Large intestine (tissue), 3 donors: ENCODE data around the gene MBTPS1. TPM values are rescaled to one million over a fixed set of nuclear protein-coding genes. Genes with fewer than 3 reads are reported as not detected.

Experiments
- DNase-seq, 2 donors: peaks; one replicate each; pipeline versions ENCODE4 v3.0.0 to v3.0.0-alpha.2; 2013
- H3K27ac ChIP-seq: one replicate; pipeline ENCODE4 v1.5.1; 2013; ENCODE audit warnings: low read length
- H3K27me3 ChIP-seq: 2 replicates; pipeline ENCODE4 v1.6.1; 2013; ENCODE audit warnings: low read length; ENCODE audit not compliant: control insufficient read depth, insufficient read depth
- H3K36me3 ChIP-seq: 2 replicates; pipeline ENCODE4 v1.6.1; 2013; ENCODE audit warnings: low read length; ENCODE audit not compliant: control insufficient read depth, insufficient read depth
- H3K4me1 ChIP-seq: one replicate; pipeline ENCODE4 v1.6.1; 2013; ENCODE audit warnings: low read length; ENCODE audit not compliant: control insufficient read depth, insufficient read depth
- H3K4me3 ChIP-seq: one replicate; pipeline ENCODE4 v1.5.1; 2013; ENCODE audit warnings: low read length
- H3K9me3 ChIP-seq: one replicate; pipeline ENCODE4 v1.6.1; 2013; ENCODE audit warnings: mild to moderate bottlenecking, low read depth, low read length, moderate library complexity; ENCODE audit not compliant: control insufficient read depth
- WGBS: methylation state at CpG from one replicate; pipeline ENCODE4 v1.1.5; 2013; ENCODE audit warnings: low lambda C conversion rate; ENCODE audit not compliant: insufficient coverage; 5-methylcytosine and 5-hydroxymethylcytosine counted together
- polyA plus RNA-seq: library from polyadenylated mRNA; unstranded; fragments of 120-200 nt; gene quantifications from one replicate; pipeline ENCODE4 v1.2.1, GENCODE V29; 2013

Gene MBTPS1
- polyA plus RNA-seq, 1 donor: 67.7 TPM

GRCh38 chr16:84055366-84055765 lies 61.4 kb downstream of the MBTPS1 start:
- no peaks in the 10 kb centered on the region for H3K9me3 ChIP-seq
- no peaks in the 10 kb centered on the region for H3K27me3 ChIP-seq
- H3K4me1 ChIP-seq: no peaks in the 10 kb centered on the region
- H3K36me3 ChIP-seq: peaks cover 85% of the 10 kb centered on the region
- no peak overlapping the region for H3K27ac ChIP-seq
- no peak for DNase-seq
- no peak overlapping the region for H3K4me3 ChIP-seq
- WGBS: no CpG with 5 or more reads among the region's 5 CpGs

GRCh38 chr16:84054916-84055315 lies 61.8 kb downstream of the MBTPS1 start:
- no peak overlapping the region for H3K27ac ChIP-seq

GRCh38 chr16:84054271-84054670 lies 62.5 kb downstream of the MBTPS1 start:
- DNase-seq: no peak
- H3K4me1 ChIP-seq: no peaks in the 10 kb centered on the region
- no peaks in the 10 kb centered on the region for H3K27me3 ChIP-seq
- WGBS: no CpG with 5 or more reads among the region's 16 CpGs
- peaks cover 84% of the 10 kb centered on the region for H3K36me3 ChIP-seq
- no peak overlapping the region for H3K27ac ChIP-seq
- no peak overlapping the region for H3K4me3 ChIP-seq
- no peaks in the 10 kb centered on the region for H3K9me3 ChIP-seq

More at GRCh38 chr16:84054916-84055315, 61.8 kb downstream of the MBTPS1 start:
- DNase-seq: no peak
- Histone ChIP-seq H3K4me3 (no peak overlapping the region), H3K36me3 (peaks cover 85% of the 10 kb centered on the region), H3K4me1 (no peaks in the 10 kb centered on the region), H3K9me3 (no peaks in the 10 kb centered on the region), H3K27me3 (no peaks in the 10 kb centered on the region)
- WGBS: no CpG with 5 or more reads among the region's 13 CpGs

GRCh38 chr16:84053237-84053636 lies 63.5 kb downstream of the MBTPS1 start:
- WGBS: no CpG with 5 or more reads among the region's 13 CpGs
- Histone ChIP-seq H3K9me3 (no peaks in the 10 kb centered on the region), H3K4me3 (no peak overlapping the region), H3K27me3 (no peaks in the 10 kb centered on the region), H3K27ac (no peak overlapping the region), H3K36me3 (peaks cover 80% of the 10 kb centered on the region), H3K4me1 (no peaks in the 10 kb centered on the region)
- DNase-seq: no peak

GRCh38 chr16:84052071-84052622 lies 64.6 kb downstream of the MBTPS1 start:
- no peak for DNase-seq
- Histone ChIP-seq H3K27me3 (no peaks in the 10 kb centered on the region), H3K9me3 (no peaks in the 10 kb centered on the region), H3K27ac (no peak overlapping the region), H3K4me1 (no peaks in the 10 kb centered on the region), H3K4me3 (no peak overlapping the region), H3K36me3 (peaks cover 70% of the 10 kb centered on the region)
- WGBS: 96% methylated on average over 7 of the region's 27 CpGs

GRCh38 chr16:84050316-84050715 lies 66.4 kb downstream of the MBTPS1 start:
- H3K9me3 ChIP-seq: no peaks in the 10 kb centered on the region
- 100% methylated on average over 2 of the region's 9 CpGs for WGBS
- H3K27ac ChIP-seq: no peak overlapping the region
- peaks cover 52% of the 10 kb centered on the region for H3K36me3 ChIP-seq
- no peak for DNase-seq
- no peaks in the 10 kb centered on the region for H3K27me3 ChIP-seq
- no peaks in the 10 kb centered on the region for H3K4me1 ChIP-seq
- no peak overlapping the region for H3K4me3 ChIP-seq

GRCh38 chr16:84049403-84050060 lies 67.2 kb downstream of the MBTPS1 start:
- Histone ChIP-seq H3K27ac (no peak overlapping the region), H3K36me3 (peaks cover 45% of the 10 kb centered on the region), H3K4me3 (no peak overlapping the region), H3K27me3 (peaks cover 7% of the 10 kb centered on the region), H3K4me1 (no peaks in the 10 kb centered on the region), H3K9me3 (no peaks in the 10 kb centered on the region)
- WGBS: no CpG with 5 or more reads among the region's 13 CpGs
- DNase-seq: no peak

GRCh38 chr16:84048871-84049270 lies 67.9 kb downstream of the MBTPS1 start:
- no CpG with 5 or more reads among the region's 13 CpGs for WGBS
- DNase-seq: no peak
- H3K27ac ChIP-seq: no peak overlapping the region
- peaks cover 38% of the 10 kb centered on the region for H3K36me3 ChIP-seq
- no peaks in the 10 kb centered on the region for H3K4me1 ChIP-seq
- no peaks in the 10 kb centered on the region for H3K9me3 ChIP-seq
- H3K4me3 ChIP-seq: no peak overlapping the region
- peaks cover 14% of the 10 kb centered on the region for H3K27me3 ChIP-seq

- H3K36me3 ChIP-seq: peaks cover 32% of the 10 kb centered on the region
- H3K27ac ChIP-seq: no peak overlapping the region
- peaks cover 20% of the 10 kb centered on the region for H3K27me3 ChIP-seq
- DNase-seq: no peak
- no peaks in the 10 kb centered on the region for H3K9me3 ChIP-seq
- WGBS: no CpG with 5 or more reads among the region's 7 CpGs
- no peaks in the 10 kb centered on the region for H3K4me1 ChIP-seq
- H3K4me3 ChIP-seq: no peak overlapping the region
These were observed 68.5 kb downstream of the MBTPS1 start for GRCh38 chr16:84048270-84048669.

GRCh38 chr16:84047626-84048025 lies 69.1 kb downstream of the MBTPS1 start:
- H3K4me1 ChIP-seq: no peaks in the 10 kb centered on the region
- no peaks in the 10 kb centered on the region for H3K9me3 ChIP-seq
- no peak overlapping the region for H3K4me3 ChIP-seq
- H3K27ac ChIP-seq: no peak overlapping the region
- DNase-seq: no peak
- no CpG with 5 or more reads among the region's 6 CpGs for WGBS
- H3K27me3 ChIP-seq: peaks cover 27% of the 10 kb centered on the region
- peaks cover 26% of the 10 kb centered on the region for H3K36me3 ChIP-seq

GRCh38 chr16:84047206-84047605 lies 69.5 kb downstream of the MBTPS1 start:
- Histone ChIP-seq H3K36me3 (peaks cover 21% of the 10 kb centered on the region), H3K4me3 (no peak overlapping the region), H3K4me1 (no peaks in the 10 kb centered on the region), H3K27me3 (peaks cover 30% of the 10 kb centered on the region), H3K9me3 (no peaks in the 10 kb centered on the region), H3K27ac (no peak overlapping the region)
- no peak for DNase-seq
- no CpG with 5 or more reads among the region's 6 CpGs for WGBS
